Right cardiac atrium (tissue), 5 donors: ENCODE data around the gene NAALAD2. TPM values are rescaled to one million over a fixed set of nuclear protein-coding genes. Genes with fewer than 3 reads are reported as not detected.
A peak's percentile ranks its signal among the peaks of the same experiment; 100 is the strongest.
"Not testable (repeated sequence)": the region's sequence is repeated elsewhere in the genome, so short reads cannot be mapped to it uniquely, and the experiment has no call there.

Source experiments
- ATAC-seq, 2 donors: fragments of 200-7000 bp; cut with Tn5 transposase; one replicate each; pipeline versions ENCODE4 v1.8.0 to v1.9.1; 2020; ENCODE audit warnings: moderate library complexity in 2 of 2, mild to moderate bottlenecking in 1 of 2
- DNase-seq, 3 donors: peaks; one replicate each; pipeline ENCODE4 v3.0.0-alpha.2; 2020
- H3K27ac ChIP-seq: one replicate; pipeline ENCODE4 v1.5.1; 2013; ENCODE audit warnings: mild to moderate bottlenecking, low read length, control low read depth, moderate library complexity
- H3K27me3 ChIP-seq: one replicate; pipeline ENCODE4 v1.6.1; 2013; ENCODE audit not compliant: control insufficient read depth, insufficient read depth
- H3K4me1 ChIP-seq: one replicate; pipeline ENCODE4 v1.6.1; 2013; ENCODE audit warnings: low read length; ENCODE audit not compliant: control insufficient read depth, insufficient read depth
- H3K4me3 ChIP-seq: one replicate; pipeline ENCODE4 v1.5.1; 2013; ENCODE audit warnings: low read length, control low read depth
- H3K9me3 ChIP-seq: one replicate; pipeline ENCODE4 v1.6.1; 2013; ENCODE audit warnings: low read length; ENCODE audit not compliant: control insufficient read depth
- WGBS: extraction: QIAGEN DNeasy Blood & Tissue Kit; methylation state at CpG from one replicate; pipeline ENCODE4 v1.1.7; 2013; 5-methylcytosine and 5-hydroxymethylcytosine counted together
- intact Hi-C, 4 donors: fragments of 100-400 bp; cut with DNase I; formaldehyde crosslinking; loops; one replicate each; pipeline versions ENCODE4 v1.11.0 to v1.14.0; 2022 to 2023
- polyA plus RNA-seq: library from polyadenylated mRNA; stranded (reverse); fragments of 200-250 nt; gene quantifications from one replicate; pipeline ENCODE4 v1.2.3, GENCODE V29; 2013
- total RNA-seq, 4 donors: library from RNA; stranded (reverse); fragmentation: NEBNext Ultra II Directional; extraction: Animal tissue kit (Norgen Biotek cat#: 25700); gene quantifications; one replicate each; pipeline ENCODE4 v1.2.1, GENCODE V29; 2021
- donor health status: healthy with polysubstance abuse.
- donor health status: DM: no; HTN: yes; CAD: no.
- donor health status: DM: no; HTN: no; CAD: no.
- donor health status: DM: no; HTN: yes; CAD: no; lungs with severe emphysema.
- donor health status: DM: yes; HTN: yes; CAD: no.

NAALAD2 gene
- total and polyA plus RNA-seq, 5 donors = 1.0 to 2.3 (median 1.8) TPM

DNA sequence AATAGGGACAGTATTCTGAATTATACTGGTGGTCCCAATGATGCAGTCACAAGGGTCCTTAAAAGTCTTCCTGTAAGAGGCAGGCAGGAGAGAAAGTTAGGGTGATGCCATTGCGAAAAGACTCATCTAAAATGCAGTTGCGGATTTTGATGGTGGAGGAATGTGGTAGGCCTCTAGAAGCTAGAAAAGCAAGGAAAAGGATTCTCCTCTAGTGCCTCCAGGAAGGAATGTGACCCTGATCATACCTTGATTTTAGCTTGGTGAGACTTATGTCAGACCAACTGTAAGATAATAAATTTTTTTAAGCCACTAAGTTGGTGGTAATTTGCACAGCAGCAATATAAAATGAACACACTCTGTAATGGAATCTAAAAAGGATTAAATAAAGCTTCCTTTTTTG lies 54.5 kb downstream of the NAALAD2 start:
- no peaks in the 10 kb centered on the region for H3K27me3 ChIP-seq
- H3K4me3 ChIP-seq = no peak overlapping the region
- H3K27ac ChIP-seq = no peak overlapping the region
- no peaks in the 10 kb centered on the region for H3K9me3 ChIP-seq
- H3K4me1 ChIP-seq = no peaks in the 10 kb centered on the region
- whole genome bisulfite sequencing = 98% methylated on average over 2 of the region's 2 CpGs
- no peak for ATAC-seq
- intact Hi-C loops = no loop called here
- no peak for DNase-seq

DNA sequence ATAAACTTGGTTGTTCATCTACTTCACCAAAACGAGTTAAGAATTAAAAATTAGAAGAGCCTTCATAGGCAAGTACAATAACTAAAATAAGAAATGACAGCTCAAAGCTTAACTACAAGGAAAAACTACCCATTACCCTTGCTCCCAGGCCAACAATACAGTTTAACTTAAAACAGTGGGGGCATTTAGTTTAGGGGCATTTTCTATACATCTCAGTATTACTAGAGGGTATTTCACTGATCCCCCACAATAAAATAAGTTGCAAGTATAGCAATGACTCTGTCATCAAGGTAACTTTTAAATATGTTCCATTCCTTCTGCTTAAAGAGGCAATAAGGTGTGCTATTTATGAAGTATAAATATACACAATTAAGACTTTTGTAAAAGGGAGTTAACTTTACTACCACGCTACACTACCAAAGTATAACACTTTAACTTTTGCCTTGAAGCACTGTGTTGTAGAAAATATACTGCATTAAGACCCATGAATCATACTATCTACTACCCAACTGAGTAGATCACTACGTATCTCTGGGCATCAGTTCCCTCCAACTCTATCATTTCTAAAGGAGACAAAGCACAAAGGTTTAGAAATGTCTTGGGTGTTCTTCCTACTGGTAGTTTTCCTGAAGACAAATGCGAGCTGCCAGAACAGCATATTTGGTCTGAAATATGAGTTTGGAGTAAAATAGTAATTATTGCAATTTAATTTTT lies 58.6 kb downstream of the NAALAD2 start:
- Histone ChIP-seq H3K9me3 (no peaks in the 10 kb centered on the region), H3K4me1 (no peaks in the 10 kb centered on the region), H3K27me3 (no peaks in the 10 kb centered on the region), H3K4me3 (no peak overlapping the region), H3K27ac (no peak overlapping the region)
- DNase-seq (no peak), ATAC-seq (no peak)
- intact Hi-C loops = no loop called here
- WGBS = 95% methylated on average over 4 of the region's 4 CpGs

DNA sequence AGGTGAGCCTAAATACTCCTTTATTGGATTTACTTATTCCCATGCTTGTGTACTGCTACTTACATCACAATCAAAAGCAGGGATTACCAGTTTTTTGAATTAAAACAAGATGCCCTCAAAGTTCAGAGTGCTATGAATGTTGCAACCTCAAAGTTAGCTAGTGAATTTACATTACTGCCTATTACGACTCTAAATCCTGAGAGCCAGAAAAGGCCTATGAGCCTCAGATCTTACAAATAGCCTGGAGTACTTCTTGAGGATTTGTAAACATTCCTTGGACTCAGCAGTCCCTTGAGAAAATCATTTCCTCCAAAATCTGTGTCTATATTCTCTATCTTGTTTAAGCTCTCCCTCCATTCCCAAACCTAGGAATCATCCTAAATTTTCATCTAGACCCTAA lies 62.9 kb downstream of the NAALAD2 start:
- Histone ChIP-seq H3K27ac (no peak overlapping the region), H3K4me1 (no peaks in the 10 kb centered on the region), H3K4me3 (no peak overlapping the region), H3K27me3 (no peaks in the 10 kb centered on the region), H3K9me3 (no peaks in the 10 kb centered on the region)
- DNase-seq (no peak), ATAC-seq (no peak)
- intact Hi-C loops = no loop called here
- 93% methylated on average over 1 of the region's 1 CpG for WGBS

DNA sequence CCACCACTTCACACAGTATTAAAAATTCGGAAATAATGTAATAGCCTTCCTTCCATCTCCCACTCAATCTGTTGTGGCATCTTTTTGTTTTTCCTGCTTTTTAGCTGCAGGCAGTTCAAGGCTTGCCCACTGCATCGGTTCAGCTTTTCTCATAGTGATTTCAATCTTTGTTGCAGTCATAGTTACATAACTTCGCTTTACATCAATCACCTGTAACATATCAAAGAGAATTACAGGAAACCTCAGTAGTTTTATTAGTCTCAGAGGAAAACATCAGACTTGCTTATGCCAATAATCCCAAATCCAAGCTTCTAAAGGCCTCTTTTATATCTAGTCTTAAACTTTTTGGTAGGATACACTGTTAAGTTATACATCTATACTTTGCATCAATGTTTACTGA lies 67.9 kb downstream of the NAALAD2 start:
- intact Hi-C loops = no loop called here
- Histone ChIP-seq H3K9me3 (no peaks in the 10 kb centered on the region), H3K27ac (no peak overlapping the region), H3K4me1 (no peaks in the 10 kb centered on the region), H3K4me3 (no peak overlapping the region), H3K27me3 (no peaks in the 10 kb centered on the region)
- DNase-seq (no peak), ATAC-seq (no peak)
- 69% methylated on average over 3 of the region's 3 CpGs for WGBS

DNA sequence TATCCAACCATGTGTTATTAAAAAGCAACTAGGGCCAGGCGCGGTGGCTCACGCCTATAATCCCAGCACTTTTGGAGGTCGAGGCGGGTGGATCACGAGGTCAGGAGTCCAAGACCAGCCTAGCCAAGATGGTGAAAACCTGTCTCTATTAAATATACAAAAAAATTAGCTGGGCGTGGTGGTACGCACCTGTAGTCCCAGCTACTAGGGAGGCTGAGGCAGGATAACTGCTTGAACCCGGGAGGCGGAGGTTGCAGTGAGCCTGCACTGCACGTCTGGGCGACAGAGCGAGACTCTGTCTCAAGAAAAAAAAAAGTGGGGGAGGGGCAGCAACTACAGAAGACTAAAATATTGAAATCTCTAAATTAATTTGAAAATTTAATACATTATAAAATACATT lies 69.9 kb downstream of the NAALAD2 start:
- intact Hi-C loops = no loop called here
- DNase-seq = peak in 1 of 3 donors; percentile 32
- ATAC-seq = no peak
- Histone ChIP-seq H3K9me3 (no peaks in the 10 kb centered on the region), H3K4me1 (no peaks in the 10 kb centered on the region), H3K27ac (no peak overlapping the region), H3K4me3 (no peak overlapping the region), H3K27me3 (no peaks in the 10 kb centered on the region)
- 92% methylated on average over 13 of the region's 13 CpGs for WGBS

DNA sequence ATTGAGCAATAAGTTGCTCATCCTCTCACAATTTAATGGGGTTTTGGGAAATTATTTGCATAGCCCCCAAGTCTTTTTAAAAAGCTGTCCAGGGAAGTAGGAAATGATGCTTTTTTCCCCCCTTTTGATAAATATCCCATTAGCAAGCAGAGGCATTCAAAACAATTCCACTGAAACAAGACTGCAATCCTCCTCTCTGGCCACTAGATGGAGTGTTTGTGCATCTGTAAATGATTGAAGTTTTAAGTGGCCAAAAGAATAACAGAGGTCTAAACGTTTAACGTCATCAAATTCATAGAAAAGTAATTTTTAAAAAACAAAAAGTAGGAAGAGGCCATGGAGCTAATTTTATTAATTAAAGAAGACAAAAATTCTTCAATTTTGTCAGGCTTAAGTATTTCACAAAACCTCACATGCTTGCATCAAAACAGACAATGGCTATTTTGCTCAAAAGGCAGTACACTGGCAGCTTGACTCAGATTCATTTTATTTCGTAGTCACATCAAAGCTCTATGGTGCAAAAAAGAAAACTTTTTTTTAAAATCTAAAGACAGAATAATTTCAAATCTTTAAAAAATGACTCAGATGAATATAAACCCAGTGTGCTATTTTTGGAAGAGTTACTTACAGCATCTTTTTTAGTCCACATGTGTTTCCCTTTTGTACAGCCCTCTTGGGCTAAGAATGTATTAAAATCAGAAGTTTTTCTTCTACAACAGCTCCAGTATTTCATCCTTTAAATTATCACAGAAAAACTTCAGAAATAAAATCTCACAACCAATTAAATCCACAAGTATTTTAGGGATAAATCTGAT lies 70.6 kb downstream of the NAALAD2 start:
- H3K27me3 ChIP-seq = no peaks in the 10 kb centered on the region
- DNase-seq (no peak), ATAC-seq (no peak)
- H3K4me3 ChIP-seq = no peak overlapping the region
- no peaks in the 10 kb centered on the region for H3K9me3 ChIP-seq
- intact Hi-C loops = no loop called here
- H3K27ac ChIP-seq = no peak overlapping the region
- H3K4me1 ChIP-seq = no peaks in the 10 kb centered on the region
- WGBS = 16% methylated on average over 3 of the region's 3 CpGs

DNA sequence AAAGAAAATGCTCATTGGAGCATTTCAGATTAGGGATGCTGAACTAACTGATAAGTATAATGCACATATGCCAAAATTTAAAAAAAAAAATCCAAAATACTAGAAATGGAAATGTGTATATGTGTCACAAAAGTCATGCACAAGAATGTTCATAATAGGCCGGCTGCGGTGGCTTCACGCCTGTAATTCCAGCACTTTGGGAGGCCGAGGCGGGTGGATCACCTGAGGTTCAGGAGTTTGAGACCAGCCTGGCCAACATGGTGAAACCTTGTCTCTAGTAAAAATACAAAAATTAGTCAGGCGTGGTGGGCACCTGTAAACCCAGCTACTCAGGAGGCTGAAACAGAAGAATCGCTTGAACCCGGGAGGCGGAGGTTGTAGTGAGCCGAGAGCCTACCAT lies 73.5 kb downstream of the NAALAD2 start:
- H3K27ac ChIP-seq, DNase-seq, H3K4me3 ChIP-seq, H3K27me3 ChIP-seq, H3K9me3 ChIP-seq, ATAC-seq, H3K4me1 ChIP-seq, intact Hi-C loops: not testable (repeated sequence)
- WGBS = 91% methylated on average over 10 of the region's 10 CpGs

DNA sequence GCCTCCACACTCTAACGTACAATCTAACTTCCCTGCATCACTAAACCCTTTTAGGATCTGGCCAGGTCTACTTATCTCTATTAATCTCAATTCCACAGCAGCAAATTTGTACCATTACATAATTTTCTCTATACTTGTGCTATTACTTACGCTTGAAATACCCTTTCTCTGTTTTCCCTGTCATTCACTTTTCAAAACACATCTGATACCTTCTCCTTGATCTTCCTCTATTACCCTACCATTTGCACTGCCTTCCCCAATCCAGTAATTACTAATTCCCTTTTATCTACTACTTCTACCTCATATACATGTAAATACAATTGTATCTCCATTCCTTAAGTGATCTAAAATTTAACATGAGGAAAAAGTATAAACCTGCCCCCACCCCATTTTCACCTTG lies 74.4 kb downstream of the NAALAD2 start:
- Histone ChIP-seq H3K4me1 (no peaks in the 10 kb centered on the region), H3K4me3 (no peak overlapping the region), H3K27ac (no peak overlapping the region), H3K27me3 (no peaks in the 10 kb centered on the region), H3K9me3 (no peaks in the 10 kb centered on the region)
- ATAC-seq (no peak), DNase-seq (no peak)
- intact Hi-C loops = no loop called here
- WGBS = 82% methylated on average over 2 of the region's 2 CpGs

DNA sequence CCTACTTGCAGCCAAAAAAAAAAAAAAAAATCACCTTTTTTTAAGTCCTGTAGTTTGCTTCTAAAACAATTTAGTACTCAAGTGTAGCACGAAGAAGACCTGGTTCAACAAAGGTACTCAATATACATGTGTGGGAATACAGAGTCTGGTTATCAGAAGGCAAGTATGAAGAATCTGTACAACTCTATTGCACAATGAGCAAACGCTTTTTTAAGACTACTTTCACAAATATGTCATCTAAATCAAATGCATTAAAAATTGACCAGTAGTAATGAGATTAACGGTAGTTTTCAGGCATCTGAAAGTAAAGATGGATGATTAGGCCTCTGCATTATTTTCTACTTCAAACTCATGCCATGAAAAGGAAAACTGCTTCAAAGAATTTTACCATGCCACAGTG lies 78.9 kb downstream of the NAALAD2 start:
- 92% methylated on average over 3 of the region's 3 CpGs for WGBS
- H3K9me3 ChIP-seq = no peaks in the 10 kb centered on the region
- ATAC-seq (no peak), DNase-seq (no peak)
- no peak overlapping the region for H3K4me3 ChIP-seq
- H3K27ac ChIP-seq = no peak overlapping the region
- H3K27me3 ChIP-seq = no peaks in the 10 kb centered on the region
- no peaks in the 10 kb centered on the region for H3K4me1 ChIP-seq
- intact Hi-C loops = no loop called here

DNA sequence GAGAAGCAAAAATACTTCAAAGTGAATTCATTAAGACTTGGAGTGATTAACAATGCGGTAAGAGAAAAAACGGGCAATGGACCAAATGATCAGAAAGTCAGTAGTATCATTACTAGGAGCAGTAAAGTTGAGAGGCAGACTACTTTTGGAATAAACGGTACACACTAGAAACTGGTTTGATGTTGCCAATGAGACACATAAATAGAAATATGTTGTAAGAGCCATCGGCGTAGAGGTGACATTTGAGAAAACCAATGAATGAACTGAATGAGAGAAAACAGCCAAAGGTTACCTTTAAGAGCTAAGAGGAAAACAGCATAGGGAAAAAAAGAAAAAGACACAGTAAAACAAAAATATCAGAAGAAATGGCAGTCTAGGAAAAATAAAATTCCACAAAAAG lies 82.1 kb downstream of the NAALAD2 start:
- WGBS = 72% methylated on average over 5 of the region's 5 CpGs
- intact Hi-C loops = no loop called here
- DNase-seq (no peak), ATAC-seq (peak; percentile 53 to 60)
- H3K27me3 ChIP-seq = no peaks in the 10 kb centered on the region
- H3K27ac ChIP-seq = no peak overlapping the region
- no peaks in the 10 kb centered on the region for H3K9me3 ChIP-seq
- H3K4me1 ChIP-seq = no peaks in the 10 kb centered on the region
- H3K4me3 ChIP-seq = no peak overlapping the region

DNA sequence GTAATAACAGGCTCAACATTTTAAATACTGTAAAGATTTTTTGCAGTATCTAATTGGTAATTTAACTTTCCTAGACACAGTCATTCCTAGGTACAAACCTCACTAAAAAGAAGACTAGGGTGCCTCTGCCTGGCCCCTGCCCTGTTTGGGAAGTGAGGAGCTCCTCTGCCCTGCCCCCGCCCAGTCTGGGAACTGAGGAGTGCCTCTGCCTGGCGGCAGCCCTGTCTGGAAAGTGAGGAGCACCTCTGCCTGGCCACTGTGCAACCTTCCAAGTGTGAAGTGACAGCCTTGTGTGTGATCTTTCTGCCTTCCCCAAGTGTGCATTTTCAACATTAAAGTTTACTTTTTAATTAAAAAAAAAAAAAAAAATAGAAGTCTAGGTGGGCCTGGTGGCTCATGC lies 84.1 kb downstream of the NAALAD2 start:
- Histone ChIP-seq H3K4me3 (no peak overlapping the region), H3K27ac (no peak overlapping the region), H3K27me3 (no peaks in the 10 kb centered on the region), H3K9me3 (no peaks in the 10 kb centered on the region), H3K4me1 (no peaks in the 10 kb centered on the region)
- DNase-seq (peak; percentile 33 to 64 (median 60)), ATAC-seq (no peak)
- WGBS = 72% methylated on average over 2 of the region's 2 CpGs
- intact Hi-C loops = no loop called here
